A673 (cell line): ENCODE results near the gene MIOS. TPM values are rescaled to one million over a fixed set of nuclear protein-coding genes. Genes with fewer than 3 reads are reported as not detected.
A peak's percentile ranks its signal among the peaks of the same experiment; 100 is the strongest.

Experiments used
- BruUV-seq: library from RNA; stranded (reverse); fragments of 400-500 nt; replicated peaks from 2 replicates; lab custom pipeline; 2021; lab: Mats Ljungman, UMichigan
- CTCF ChIA-PET: fragments of 300-600 bp; sonication (Branson Sonifier 250); formaldehyde crosslinking; loops from one replicate; lab custom pipeline; 2022; ENCODE audit warnings: antibody characterized with exemption; lab: Charles Lee
- POLR2A ChIA-PET: fragments of 300-600 bp; sonication (Branson Sonifier 250); formaldehyde crosslinking; loops from one replicate; lab custom pipeline; 2022; ENCODE audit warnings: antibody characterized with exemption; ENCODE audit not compliant: low non-redundant PET; lab: Charles Lee
- DNase-seq: peaks from one replicate; pipeline ENCODE4 v3.0.0-alpha.2; 2015; ENCODE audit warnings: low spot score
- H3K27ac ChIP-seq: fragments of 200-600 bp; sonication (generic); 2 replicates; pipeline ENCODE4 v1.5.1; 2016; ENCODE audit warnings: mixed run types, low read depth, mild to moderate bottlenecking, mixed read lengths, antibody characterized with exemption, low read length; ENCODE audit not compliant: poor library complexity, severe bottlenecking
- H3K27me3 ChIP-seq: fragments of 200-600 bp; sonication (generic); replicated peaks from 2 replicates; pipeline ENCODE4 v1.6.1; 2017; ENCODE audit warnings: mixed run types, low read depth, mild to moderate bottlenecking, mixed read lengths, antibody characterized with exemption, low read length; ENCODE audit not compliant: insufficient read depth, poor library complexity
- H3K36me3 ChIP-seq: fragments of 200-600 bp; sonication (generic); 2 replicates; pipeline ENCODE4 v1.6.1; 2016; ENCODE audit warnings: mixed run types, mild to moderate bottlenecking, mixed read lengths, antibody characterized with exemption, low read length; ENCODE audit not compliant: insufficient read depth, poor library complexity, severe bottlenecking
- H3K4me1 ChIP-seq: fragments of 200-600 bp; sonication (generic); 2 replicates; pipeline ENCODE4 v1.6.1; 2017; ENCODE audit warnings: mixed run types, mild to moderate bottlenecking, mixed read lengths, antibody characterized with exemption, low read length; ENCODE audit not compliant: insufficient read depth, poor library complexity, severe bottlenecking
- H3K4me3 ChIP-seq: fragments of 200-600 bp; sonication (generic); 2 replicates; pipeline ENCODE4 v1.5.1; 2016; ENCODE audit warnings: low read depth, mixed run types, mild to moderate bottlenecking, mixed read lengths, low read length; ENCODE audit not compliant: poor library complexity, severe bottlenecking
- H3K9me3 ChIP-seq: fragments of 200-600 bp; sonication (generic); 2 replicates; pipeline ENCODE4 v1.6.1; 2016; ENCODE audit warnings: mixed run types, low read depth, mild to moderate bottlenecking, mixed read lengths, antibody characterized with exemption, low read length; ENCODE audit not compliant: poor library complexity, severe bottlenecking
- CTCF ChIP-seq: fragments of 300-800, 200-600 bp; sonication (generic); conservative IDR thresholded peaks from 2 replicates; pipeline ENCODE4 v1.5.1; 2017; ENCODE audit warnings: low read depth, mild to moderate bottlenecking, antibody characterized with exemption, low read length, moderate library complexity, mixed read lengths
- EZH2 ChIP-seq: fragments of 200-600 bp; sonication (generic); IDR thresholded peaks from 2 replicates; pipeline ENCODE4 v1.6.1; 2017; ENCODE audit warnings: borderline replicate concordance, low read depth, mild to moderate bottlenecking, mixed read lengths, antibody characterized with exemption, low read length; ENCODE audit not compliant: poor library complexity, severe bottlenecking
- intact Hi-C: fragments of 100-400 bp; cut with micrococcal nuclease; formaldehyde crosslinking; loops from one replicate; pipeline ENCODE4 v1.10.0; 2022; ENCODE audit not compliant: unreplicated experiment
- total RNA-seq: library from RNA; stranded (reverse); gene quantifications from 2 replicates; pipeline ENCODE4 v1.2.3, GENCODE V29; 2021

Gene MIOS
- total RNA-seq, 1 experiment from 2014 or later: 19.2 TPM

DNA sequence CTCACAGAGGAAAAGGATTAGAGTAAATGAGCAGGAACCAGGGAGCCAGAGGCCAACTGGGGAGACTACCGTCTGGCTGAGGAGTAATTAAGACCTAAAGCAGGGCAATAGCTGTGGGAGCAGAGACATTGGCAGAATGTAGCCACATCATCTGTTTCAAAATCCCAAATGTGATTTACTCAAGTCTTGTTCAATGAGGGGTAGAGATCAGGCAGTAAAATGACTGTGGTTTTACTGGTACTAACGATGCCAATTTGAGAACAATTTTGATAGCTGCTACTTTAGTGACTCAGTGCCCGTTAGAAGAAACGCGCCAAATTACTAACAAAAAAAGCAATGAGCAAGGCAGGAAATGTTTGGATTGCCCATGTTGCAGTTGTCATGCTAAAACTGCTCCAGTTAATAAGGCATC lies 12.7 kb upstream of the MIOS start:
- no peaks in the 10 kb centered on the region for H3K9me3 ChIP-seq
- CTCF ChIA-PET: no interaction called here
- no peaks in the 10 kb centered on the region for H3K27me3 ChIP-seq
- H3K4me3 ChIP-seq: no peak overlapping the region
- intact Hi-C loops: no loop called here
- TF ChIP-seq CTCF (no peak), EZH2 (no peak)
- DNase-seq: peak; percentile 76
- no peak overlapping the region for H3K27ac ChIP-seq
- H3K4me1 ChIP-seq: peaks cover 19% of the 10 kb centered on the region
- no peaks in the 10 kb centered on the region for H3K36me3 ChIP-seq
- BruUV-seq: no TSS peak
- POLR2A ChIA-PET: no interaction called here

DNA sequence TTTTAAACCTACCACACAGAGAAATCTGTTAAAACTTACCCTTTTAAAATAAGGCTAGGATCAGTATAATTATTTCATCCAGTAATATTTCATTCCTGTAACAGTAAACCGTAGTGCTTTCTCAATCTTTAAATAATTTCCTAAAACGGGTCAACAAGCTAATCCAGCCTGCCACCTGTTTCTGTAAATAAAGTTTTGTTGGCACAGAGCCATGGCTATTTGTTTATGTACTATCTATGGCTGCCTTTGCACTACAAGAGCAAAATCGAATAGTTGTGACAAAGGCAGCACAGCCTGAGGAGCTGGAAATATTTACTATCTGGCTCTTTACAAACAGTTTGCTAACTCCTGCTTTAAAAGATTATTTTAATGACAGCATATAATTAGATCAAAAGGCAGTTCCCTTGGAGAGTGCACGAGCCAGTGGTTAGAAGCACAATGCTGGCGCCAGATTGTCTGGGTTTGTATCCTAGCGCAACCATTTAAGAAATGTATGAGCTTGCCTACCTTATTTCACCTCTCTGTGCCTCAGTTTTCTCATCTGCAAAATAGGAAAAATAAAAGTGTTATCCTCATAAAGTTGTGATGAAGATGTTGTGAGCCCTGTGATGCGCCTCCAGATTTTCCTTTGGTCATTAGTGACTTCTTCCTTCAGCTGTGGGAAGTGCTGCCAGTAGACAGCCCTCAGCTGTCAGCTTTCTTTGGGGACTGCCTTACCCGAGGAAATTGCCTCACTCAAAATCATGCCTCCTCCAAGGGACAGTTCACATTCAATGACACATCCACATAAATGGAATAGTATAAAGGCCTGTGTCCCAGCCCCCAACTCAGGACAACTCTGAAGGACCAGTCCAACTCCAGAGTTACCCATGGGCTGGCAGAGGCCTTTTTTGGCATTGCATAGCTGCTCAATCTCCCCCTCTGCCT lies 11.8 kb upstream of the MIOS start:
- Histone ChIP-seq H3K4me3 (no peak overlapping the region), H3K4me1 (peaks cover 19% of the 10 kb centered on the region), H3K27me3 (no peaks in the 10 kb centered on the region), H3K9me3 (peaks cover 3% of the 10 kb centered on the region), H3K27ac (no peak overlapping the region), H3K36me3 (no peaks in the 10 kb centered on the region)
- no peak for TF ChIP-seq CTCF
- intact Hi-C loops: no loop called here
- ChIA-PET POLR2A (no interaction called here), CTCF (no interaction called here)
- BruUV-seq: no TSS peak
- DNase-seq: peak; percentile 76

DNA sequence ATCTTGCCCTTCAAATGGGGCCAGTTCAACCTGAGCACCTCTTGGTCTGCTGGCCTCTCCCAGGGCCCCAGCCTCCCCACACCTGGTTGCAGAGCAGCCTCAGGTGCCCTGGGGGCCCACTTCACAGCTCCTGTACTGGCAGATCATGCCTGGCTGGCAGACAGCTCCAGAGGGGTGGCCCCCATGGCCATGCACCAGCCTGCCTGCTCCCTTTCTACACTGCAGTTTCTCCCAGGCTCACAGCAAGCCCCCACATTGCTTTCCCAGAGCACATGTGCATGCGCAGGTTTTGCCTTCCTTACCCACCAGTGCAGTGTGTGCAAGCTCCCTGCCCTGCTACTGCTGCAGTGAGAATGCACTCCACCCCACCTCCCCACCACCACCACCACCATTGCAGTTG lies 9.8 kb upstream of the MIOS start:
- no TSS peak for BruUV-seq
- H3K9me3 ChIP-seq: peaks cover 5% of the 10 kb centered on the region
- no peak for TF ChIP-seq EZH2
- no peak for TF ChIP-seq CTCF
- CTCF ChIA-PET: no interaction called here
- no peaks in the 10 kb centered on the region for H3K27me3 ChIP-seq
- no peak overlapping the region for H3K27ac ChIP-seq
- intact Hi-C loops: no loop called here
- no peak for DNase-seq
- H3K36me3 ChIP-seq: no peaks in the 10 kb centered on the region
- POLR2A ChIA-PET: no interaction called here
- H3K4me3 ChIP-seq: no peak overlapping the region
- H3K4me1 ChIP-seq: peaks cover 19% of the 10 kb centered on the region
